Hepatocyte (in vitro differentiated cells): ENCODE data around the gene MTMR10. TPM values are rescaled to one million over a fixed set of nuclear protein-coding genes. Genes with fewer than 3 reads are reported as not detected.

ENCODE experiments used
- DNase-seq: peaks from one replicate; pipeline ENCODE4 v3.0.0-alpha.2; 2016; ENCODE audit warnings: low spot score
- H2AFZ ChIP-seq: fragments of 200-600 bp; sonication (generic); 2 replicates; pipeline ENCODE4 v1.6.0; 2016; ENCODE audit warnings: antibody characterized with exemption, mild to moderate bottlenecking
- H3K27ac ChIP-seq: fragments of 200-600 bp; sonication (generic); 2 replicates; pipeline ENCODE4 v1.5.1; 2016; ENCODE audit warnings: mild to moderate bottlenecking
- H3K27me3 ChIP-seq: fragments of 200-600 bp; sonication (generic); 2 replicates; pipeline ENCODE4 v1.6.1; 2016
- H3K36me3 ChIP-seq: fragments of 200-600 bp; sonication (generic); replicated peaks from 2 replicates; pipeline ENCODE4 v1.5.1; 2016; ENCODE audit warnings: low read depth; ENCODE audit not compliant: insufficient read depth
- H3K4me1 ChIP-seq: fragments of 200-600 bp; sonication (generic); 2 replicates; pipeline ENCODE4 v1.5.1; 2016; ENCODE audit warnings: mild to moderate bottlenecking, moderate library complexity; ENCODE audit not compliant: insufficient read depth
- H3K4me2 ChIP-seq: fragments of 200-600 bp; sonication (generic); 2 replicates; pipeline ENCODE4 v1.6.0; 2016
- H3K4me3 ChIP-seq: fragments of 200-600 bp; sonication (generic); 2 replicates; pipeline ENCODE4 v1.5.1; 2016; ENCODE audit warnings: mild to moderate bottlenecking
- H3K79me2 ChIP-seq: fragments of 200-600 bp; sonication (generic); 2 replicates; pipeline ENCODE4 v1.6.0; 2017; ENCODE audit warnings: mild to moderate bottlenecking
- H3K9me2 ChIP-seq: fragments of 200-600 bp; sonication (generic); replicated peaks from 2 replicates; pipeline ENCODE4 v1.6.0; 2017; ENCODE audit warnings: mild to moderate bottlenecking; ENCODE audit not compliant: insufficient read depth
- H3K9me3 ChIP-seq: fragments of 200-600 bp; sonication (generic); 2 replicates; pipeline ENCODE4 v1.5.1; 2016; ENCODE audit warnings: low read depth, mild to moderate bottlenecking
- H4K20me1 ChIP-seq: fragments of 200-600 bp; sonication (generic); 2 replicates; pipeline ENCODE4 v1.6.0; 2016; ENCODE audit warnings: mild to moderate bottlenecking; ENCODE audit not compliant: insufficient read depth, poor library complexity, severe bottlenecking
- CTCF ChIP-seq: fragments of 200-600 bp; sonication (generic); IDR thresholded peaks from 2 replicates; pipeline ENCODE4 v1.5.1; 2016; ENCODE audit warnings: antibody characterized with exemption, mild to moderate bottlenecking; ENCODE audit not compliant: poor library complexity
- EZH2 ChIP-seq: fragments of 200-600 bp; sonication (generic); IDR thresholded peaks from 2 replicates; pipeline ENCODE4 v1.6.1; 2016; ENCODE audit warnings: antibody characterized with exemption, mild to moderate bottlenecking, borderline replicate concordance
- EZH2phosphoT487 ChIP-seq: fragments of 200-600 bp; sonication (generic); IDR thresholded peaks from one replicate; pipeline ENCODE4 v1.6.1; 2018; ENCODE audit warnings: antibody characterized with exemption, mild to moderate bottlenecking, low read depth, moderate library complexity; ENCODE audit not compliant: unreplicated experiment, severe bottlenecking
- WGBS: methylation state at CpG from one replicate; pipeline ENCODE4 v1.1.6; 2016; ENCODE audit warnings: low lambda C conversion rate; ENCODE audit errors: missing lambda C conversion rate; 5-methylcytosine and 5-hydroxymethylcytosine counted together
- polyA plus RNA-seq: library from polyadenylated mRNA; unstranded; fragments of >200 nt; fragmentation: Nextera tagmentation; extraction: Ambion mirVana; gene quantifications from 2 replicates; pipeline ENCODE4 v1.2.1, GENCODE V29; 2016
- small RNA-seq: library from RNA; depleted of rRNA; stranded (forward); fragments of <200 nt; gene quantifications from one replicate; pipeline ENCODE3, GENCODE V24; 2014
- total RNA-seq: library from RNA; depleted of rRNA; stranded (reverse); fragments of >200 nt; gene quantifications from 2 replicates; pipeline ENCODE4 v1.2.3, GENCODE V29; 2014

MTMR10 gene
- total and polyA plus RNA-seq, 2 experiments from 2014 or later = 10.3 to 19.6 TPM

- H3K79me2 ChIP-seq = no peaks in the 10 kb centered on the region
- 94% methylated on average over 33 of the region's 33 CpGs for WGBS
- H3K27ac ChIP-seq = no peak overlapping the region
- H4K20me1 ChIP-seq = no peaks in the 10 kb centered on the region
- H3K36me3 ChIP-seq = no peaks in the 10 kb centered on the region
- H3K4me2 ChIP-seq = no peak overlapping the region
- no peak for DNase-seq
- TF ChIP-seq CTCF (no peak), EZH2 (no peak), EZH2phosphoT487 (no peak)
- no peak overlapping the region for H3K4me3 ChIP-seq
- no peaks in the 10 kb centered on the region for H3K4me1 ChIP-seq
- H3K9me2 ChIP-seq = no peaks in the 10 kb centered on the region
- H3K9me3 ChIP-seq = no peaks in the 10 kb centered on the region
- no peak overlapping the region for H2AFZ ChIP-seq
- no peaks in the 10 kb centered on the region for H3K27me3 ChIP-seq
These were observed 95.8 kb downstream of the MTMR10 start for GRCh38 chr15:30895461-30896210.

GRCh38 chr15:30889196-30889595, 102.2 kb downstream of the MTMR10 start:
- H3K9me2 ChIP-seq = no peaks in the 10 kb centered on the region
- H3K27ac ChIP-seq = no peak overlapping the region
- H2AFZ ChIP-seq = no peak overlapping the region
- no peak for DNase-seq
- no peak overlapping the region for H3K4me2 ChIP-seq
- H3K4me1 ChIP-seq = no peaks in the 10 kb centered on the region
- TF ChIP-seq CTCF = no peak
- no peak for TF ChIP-seq EZH2phosphoT487
- TF ChIP-seq EZH2 = no peak
- H4K20me1 ChIP-seq = no peaks in the 10 kb centered on the region
- no peaks in the 10 kb centered on the region for H3K27me3 ChIP-seq
- no peaks in the 10 kb centered on the region for H3K9me3 ChIP-seq
- no peaks in the 10 kb centered on the region for H3K79me2 ChIP-seq
- H3K4me3 ChIP-seq = no peak overlapping the region
- WGBS = 73% methylated on average over 4 of the region's 4 CpGs
- H3K36me3 ChIP-seq = no peaks in the 10 kb centered on the region

Small RNA genes within 50 kb of the gene (small RNA-seq; reads per million reads assigned to genes)
- not detected for gene RNU6-466P

Other genes starting within 250 kb of the MTMR10 start
- 18.5 and 19.2 TPM in 2 replicates for gene FAN1, start 87.7 kb downstream of the MTMR10 start, total RNA-seq
- gene FAN1, start 87.7 kb downstream of the MTMR10 start, polyA plus RNA-seq = 8.3 and 10.4 TPM in 2 replicates
- gene TRPM1, start 110.1 kb upstream of the MTMR10 start, total RNA-seq = not detected in 2 replicates
- gene TRPM1, start 110.1 kb upstream of the MTMR10 start, polyA plus RNA-seq = not detected in 2 replicates